ENCODE results near the gene SLIT3.

Gene SLIT3

DNA sequence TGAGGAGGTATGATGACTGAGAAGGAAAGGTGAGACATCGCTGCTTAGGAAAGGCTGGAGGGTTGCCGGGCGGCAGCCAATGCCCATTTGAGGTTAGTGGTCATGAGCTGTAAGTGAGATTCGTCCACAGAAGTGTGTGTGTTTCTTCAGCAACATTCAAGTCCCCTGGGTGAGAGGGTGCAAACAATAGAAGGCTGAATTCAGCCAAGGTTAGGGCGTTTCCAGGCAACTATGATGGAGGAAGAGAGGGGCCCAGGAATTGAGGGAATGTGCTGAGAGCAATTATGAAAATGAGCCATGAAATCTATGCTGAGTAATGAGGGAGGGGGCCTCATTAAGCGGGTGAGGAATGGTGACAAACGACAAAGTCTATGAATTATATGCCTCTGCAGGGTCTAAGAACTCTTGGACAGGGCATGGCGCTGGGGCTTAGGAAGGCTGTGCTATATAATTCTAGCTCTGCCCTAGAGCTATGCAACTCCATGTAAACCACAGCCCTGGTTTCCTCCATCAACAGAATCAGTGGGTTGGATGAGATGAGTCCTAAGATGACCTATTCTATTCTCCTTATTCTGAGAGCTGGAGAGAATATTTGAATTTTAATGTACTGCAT is 96.0 kb downstream of the SLIT3 start:
- H3K4me3 ChIP-seq (ENCODE audit: low read length in 2 of 2) = no peak overlapping the region

DNA sequence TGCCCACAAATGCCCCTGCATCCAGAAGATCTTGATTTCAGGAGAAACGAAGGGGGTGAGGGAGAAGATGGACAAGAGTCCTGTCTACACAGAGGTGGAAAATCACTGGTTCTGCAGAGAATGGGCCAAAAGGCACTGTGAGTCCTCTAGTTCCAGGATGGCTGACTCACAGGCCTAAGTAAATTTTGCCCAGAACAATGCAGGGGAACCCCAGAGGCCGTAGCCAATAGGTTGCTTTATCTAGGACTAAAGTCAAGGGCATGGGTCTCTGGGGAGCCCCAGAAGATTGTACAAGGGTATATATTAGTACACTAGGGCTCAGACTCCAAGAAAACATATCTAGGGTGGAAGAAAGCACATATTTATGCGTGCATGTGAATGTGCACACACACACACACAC is 98.0 kb downstream of the SLIT3 start:
- Histone ChIP-seq H3K4me3 (ENCODE audit: low read length in 2 of 2) (no peak overlapping the region), H3K9me3 (ENCODE audit: control insufficient read depth in 2 of 2, low read length in 2 of 2) (peaks cover 3% of the 10 kb centered on the region in 2 donors), H3K9ac (ENCODE audit: low read depth in 1 of 2, low read length in 2 of 2) (no peak overlapping the region), H3K27ac (ENCODE audit: low read depth in 2 of 2, low read length in 2 of 2) (no peak overlapping the region), H3K36me3 (ENCODE audit: control insufficient read depth in 2 of 2, insufficient read depth in 2 of 2, low read length in 2 of 2) (no peaks in the 10 kb centered on the region), H3K4me1 (ENCODE audit: control insufficient read depth in 2 of 2, insufficient read depth in 2 of 2, low read length in 2 of 2) (no peaks in the 10 kb centered on the region), H3K27me3 (ENCODE audit: control insufficient read depth in 2 of 2, insufficient read depth in 2 of 2, low read length in 2 of 2) (no peaks in the 10 kb centered on the region)

More for the DNA sequence above, 96.0 kb downstream of the SLIT3 start:
- no peaks in the 10 kb centered on the region for H3K36me3 ChIP-seq (ENCODE audit: control insufficient read depth in 2 of 2, insufficient read depth in 2 of 2, low read length in 2 of 2)
- no peaks in the 10 kb centered on the region for H3K4me1 ChIP-seq (ENCODE audit: control insufficient read depth in 2 of 2, insufficient read depth in 2 of 2, low read length in 2 of 2)
- no peak overlapping the region for H3K9ac ChIP-seq (ENCODE audit: low read depth in 1 of 2, low read length in 2 of 2)
- H3K27ac ChIP-seq (ENCODE audit: low read depth in 2 of 2, low read length in 2 of 2) = no peak overlapping the region
- peaks cover 3% of the 10 kb centered on the region in 2 donors for H3K9me3 ChIP-seq (ENCODE audit: control insufficient read depth in 2 of 2, low read length in 2 of 2)
- no peaks in the 10 kb centered on the region for H3K27me3 ChIP-seq (ENCODE audit: control insufficient read depth in 2 of 2, insufficient read depth in 2 of 2, low read length in 2 of 2)

DNA sequence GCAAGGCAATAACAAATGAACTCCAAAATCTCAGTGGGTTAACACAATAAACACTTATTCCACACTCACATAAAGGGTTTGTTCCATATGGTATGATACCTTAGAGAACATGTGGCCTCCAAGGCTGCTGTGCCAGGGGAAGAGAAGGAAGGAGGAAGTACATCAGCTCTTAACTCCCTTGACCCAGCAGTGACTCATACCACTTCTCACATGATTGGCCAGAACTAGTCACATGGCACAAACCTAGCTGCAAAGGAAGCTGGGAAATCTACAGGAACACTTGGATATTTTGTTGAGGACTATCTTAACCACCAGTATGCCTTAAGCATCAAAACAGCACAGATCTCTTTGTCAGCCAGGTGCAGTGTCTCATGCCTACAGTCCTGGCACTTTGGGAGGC is 99.3 kb downstream of the SLIT3 start:
- Histone ChIP-seq H3K4me1 (ENCODE audit: control insufficient read depth in 2 of 2, insufficient read depth in 2 of 2, low read length in 2 of 2) (no peaks in the 10 kb centered on the region), H3K36me3 (ENCODE audit: control insufficient read depth in 2 of 2, insufficient read depth in 2 of 2, low read length in 2 of 2) (no peaks in the 10 kb centered on the region), H3K9me3 (ENCODE audit: control insufficient read depth in 2 of 2, low read length in 2 of 2) (peaks cover 3% of the 10 kb centered on the region in 2 donors), H3K4me3 (ENCODE audit: low read length in 2 of 2) (no peak overlapping the region), H3K27ac (ENCODE audit: low read depth in 2 of 2, low read length in 2 of 2) (no peak overlapping the region), H3K9ac (ENCODE audit: low read depth in 1 of 2, low read length in 2 of 2) (no peak overlapping the region), H3K27me3 (ENCODE audit: control insufficient read depth in 2 of 2, insufficient read depth in 2 of 2, low read length in 2 of 2) (no peaks in the 10 kb centered on the region)

DNA sequence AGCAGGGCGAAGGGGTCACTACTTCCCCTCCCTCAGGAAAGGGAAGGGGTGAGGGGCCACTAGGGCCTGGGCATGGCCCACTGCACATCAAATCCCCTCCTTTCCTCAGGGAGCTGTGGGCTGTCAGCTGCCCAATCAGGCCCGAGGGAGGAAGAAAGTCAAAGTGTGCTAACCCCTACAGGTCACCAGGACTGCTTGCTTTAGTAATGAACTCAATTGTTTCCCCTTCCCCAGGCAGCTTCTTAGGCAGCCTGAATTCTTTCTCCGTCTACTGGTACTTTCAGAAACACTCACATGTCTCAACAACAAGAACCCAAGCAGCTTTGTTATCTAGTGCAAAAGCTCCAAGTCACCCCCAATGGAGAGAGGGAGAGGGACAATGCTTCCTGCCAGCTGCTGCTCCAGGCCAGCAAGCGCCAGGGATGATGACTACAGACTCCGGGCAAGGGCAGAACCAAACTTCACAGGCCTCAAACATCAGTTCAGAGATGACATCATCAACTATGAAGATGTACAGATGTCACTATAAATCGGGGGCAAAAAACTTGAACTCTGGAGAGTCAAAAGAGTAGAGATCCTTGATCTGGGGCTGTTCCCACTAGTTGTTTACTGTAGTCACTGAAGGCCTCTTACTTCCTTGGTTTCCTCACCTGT is 100.7 kb downstream of the SLIT3 start:
- H3K4me3 ChIP-seq (ENCODE audit: low read length in 2 of 2) = no peak overlapping the region
- peaks cover 3% of the 10 kb centered on the region in 2 donors for H3K9me3 ChIP-seq (ENCODE audit: control insufficient read depth in 2 of 2, low read length in 2 of 2)
- H3K27me3 ChIP-seq (ENCODE audit: control insufficient read depth in 2 of 2, insufficient read depth in 2 of 2, low read length in 2 of 2) = no peaks in the 10 kb centered on the region
- no peaks in the 10 kb centered on the region for H3K36me3 ChIP-seq (ENCODE audit: control insufficient read depth in 2 of 2, insufficient read depth in 2 of 2, low read length in 2 of 2)
- no peaks in the 10 kb centered on the region for H3K4me1 ChIP-seq (ENCODE audit: control insufficient read depth in 2 of 2, insufficient read depth in 2 of 2, low read length in 2 of 2)
- H3K9ac ChIP-seq (ENCODE audit: low read depth in 1 of 2, low read length in 2 of 2) = no peak overlapping the region
- H3K27ac ChIP-seq (ENCODE audit: low read depth in 2 of 2, low read length in 2 of 2) = no peak overlapping the region

DNA sequence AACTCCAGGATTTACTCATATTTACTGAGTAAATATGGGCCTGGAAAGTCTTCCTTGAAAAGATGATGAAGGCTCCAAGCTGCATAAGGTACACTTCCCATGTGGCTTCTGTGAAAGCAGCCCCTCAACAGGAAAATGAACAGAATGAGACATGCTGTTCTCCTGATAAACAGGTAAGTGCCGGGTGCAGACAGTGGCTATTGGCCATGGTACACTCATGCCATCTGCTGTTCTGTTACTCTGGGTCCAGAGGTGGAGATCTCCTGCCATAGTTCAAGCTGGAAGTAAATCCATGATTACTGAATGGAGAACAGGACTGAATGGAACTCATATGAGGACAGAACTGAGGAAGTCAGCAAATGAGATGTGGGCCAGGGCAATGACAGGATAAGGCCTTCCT is 103.6 kb downstream of the SLIT3 start:
- no peak overlapping the region for H3K4me3 ChIP-seq (ENCODE audit: low read length in 2 of 2)
- H3K27me3 ChIP-seq (ENCODE audit: control insufficient read depth in 2 of 2, insufficient read depth in 2 of 2, low read length in 2 of 2) = no peaks in the 10 kb centered on the region
- H3K27ac ChIP-seq (ENCODE audit: low read depth in 2 of 2, low read length in 2 of 2) = no peak overlapping the region
- H3K9ac ChIP-seq (ENCODE audit: low read depth in 1 of 2, low read length in 2 of 2) = no peak overlapping the region
- H3K4me1 ChIP-seq (ENCODE audit: control insufficient read depth in 2 of 2, insufficient read depth in 2 of 2, low read length in 2 of 2) = no peaks in the 10 kb centered on the region
- H3K9me3 ChIP-seq (ENCODE audit: control insufficient read depth in 2 of 2, low read length in 2 of 2) = peaks cover 3% of the 10 kb centered on the region in 2 donors
- H3K36me3 ChIP-seq (ENCODE audit: control insufficient read depth in 2 of 2, insufficient read depth in 2 of 2, low read length in 2 of 2) = no peaks in the 10 kb centered on the region

DNA sequence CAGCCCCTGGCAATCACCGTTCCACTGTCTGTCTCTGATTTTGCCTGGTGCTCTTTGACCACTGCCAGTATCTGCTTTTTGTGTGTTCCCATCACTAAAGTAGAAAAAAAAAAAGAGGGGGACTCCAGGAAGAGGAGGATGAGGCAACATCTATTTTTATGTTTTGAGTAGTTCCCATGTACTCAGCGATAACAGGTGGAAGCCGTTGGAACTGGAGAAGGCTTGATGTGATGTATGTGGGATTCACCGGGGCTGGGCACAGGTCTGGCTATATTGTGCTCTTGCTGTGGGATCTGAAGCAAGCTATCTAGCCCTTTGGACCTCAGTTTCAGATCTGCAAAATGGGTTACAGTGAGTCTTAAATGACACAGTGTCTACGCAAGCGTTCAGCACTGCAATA is 104.9 kb downstream of the SLIT3 start:
- Histone ChIP-seq H3K4me1 (ENCODE audit: control insufficient read depth in 2 of 2, insufficient read depth in 2 of 2, low read length in 2 of 2) (no peaks in the 10 kb centered on the region), H3K27me3 (ENCODE audit: control insufficient read depth in 2 of 2, insufficient read depth in 2 of 2, low read length in 2 of 2) (no peaks in the 10 kb centered on the region), H3K36me3 (ENCODE audit: control insufficient read depth in 2 of 2, insufficient read depth in 2 of 2, low read length in 2 of 2) (no peaks in the 10 kb centered on the region), H3K9ac (ENCODE audit: low read depth in 1 of 2, low read length in 2 of 2) (no peak overlapping the region), H3K4me3 (ENCODE audit: low read length in 2 of 2) (no peak overlapping the region), H3K27ac (ENCODE audit: low read depth in 2 of 2, low read length in 2 of 2) (no peak overlapping the region), H3K9me3 (ENCODE audit: control insufficient read depth in 2 of 2, low read length in 2 of 2) (no peaks in the 10 kb centered on the region)

DNA sequence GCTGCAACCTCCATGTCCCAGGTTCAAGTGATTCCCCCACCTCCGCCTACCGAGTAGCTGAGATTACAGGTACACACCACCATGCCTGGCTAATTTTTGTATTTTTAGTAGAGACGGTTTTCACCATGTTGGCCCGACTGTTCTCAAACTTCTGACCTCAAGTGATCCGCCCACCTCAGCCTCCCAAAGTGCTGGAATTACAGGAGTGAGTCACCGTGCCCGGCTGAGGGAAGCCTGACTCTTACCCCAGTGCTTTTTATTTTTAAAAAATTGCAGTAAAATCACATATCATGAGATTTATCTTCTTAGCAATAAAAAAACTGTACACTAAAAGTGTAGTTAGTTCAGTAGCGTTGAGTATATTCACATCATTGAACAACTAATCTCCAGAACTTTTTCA is 105.3 kb downstream of the SLIT3 start:
- H3K27me3 ChIP-seq (ENCODE audit: control insufficient read depth in 2 of 2, insufficient read depth in 2 of 2, low read length in 2 of 2) = no peaks in the 10 kb centered on the region
- no peak overlapping the region for H3K9ac ChIP-seq (ENCODE audit: low read depth in 1 of 2, low read length in 2 of 2)
- no peaks in the 10 kb centered on the region for H3K36me3 ChIP-seq (ENCODE audit: control insufficient read depth in 2 of 2, insufficient read depth in 2 of 2, low read length in 2 of 2)
- no peak overlapping the region for H3K4me3 ChIP-seq (ENCODE audit: low read length in 2 of 2)
- H3K27ac ChIP-seq (ENCODE audit: low read depth in 2 of 2, low read length in 2 of 2) = no peak overlapping the region
- H3K4me1 ChIP-seq (ENCODE audit: control insufficient read depth in 2 of 2, insufficient read depth in 2 of 2, low read length in 2 of 2) = no peaks in the 10 kb centered on the region
- H3K9me3 ChIP-seq (ENCODE audit: control insufficient read depth in 2 of 2, low read length in 2 of 2) = no peaks in the 10 kb centered on the region

DNA sequence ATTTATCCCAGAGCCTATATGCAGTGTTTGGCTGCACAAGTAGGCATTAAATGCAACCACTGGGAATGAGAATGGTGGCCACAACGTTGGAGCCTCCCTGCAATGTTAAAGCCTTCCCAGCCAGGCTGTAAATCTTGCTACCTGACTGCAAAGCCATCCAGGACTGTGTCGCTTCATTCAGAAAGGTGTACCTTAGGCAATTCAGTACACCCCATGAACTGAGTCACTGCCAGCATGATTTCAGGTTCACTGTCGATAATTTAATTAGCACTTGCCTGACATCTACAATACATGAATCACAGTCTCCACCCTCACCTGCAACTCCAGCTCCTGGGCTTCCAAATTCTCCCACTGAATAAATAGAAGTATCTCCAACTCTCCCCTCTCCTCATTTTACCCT is 108.4 kb downstream of the SLIT3 start:
- no peaks in the 10 kb centered on the region for H3K9me3 ChIP-seq (ENCODE audit: control insufficient read depth in 2 of 2, low read length in 2 of 2)
- no peak overlapping the region for H3K4me3 ChIP-seq (ENCODE audit: low read length in 2 of 2)
- no peak overlapping the region for H3K9ac ChIP-seq (ENCODE audit: low read depth in 1 of 2, low read length in 2 of 2)
- no peaks in the 10 kb centered on the region for H3K27me3 ChIP-seq (ENCODE audit: control insufficient read depth in 2 of 2, insufficient read depth in 2 of 2, low read length in 2 of 2)
- no peak overlapping the region for H3K27ac ChIP-seq (ENCODE audit: low read depth in 2 of 2, low read length in 2 of 2)
- no peaks in the 10 kb centered on the region for H3K4me1 ChIP-seq (ENCODE audit: control insufficient read depth in 2 of 2, insufficient read depth in 2 of 2, low read length in 2 of 2)
- H3K36me3 ChIP-seq (ENCODE audit: control insufficient read depth in 2 of 2, insufficient read depth in 2 of 2, low read length in 2 of 2) = no peaks in the 10 kb centered on the region

DNA sequence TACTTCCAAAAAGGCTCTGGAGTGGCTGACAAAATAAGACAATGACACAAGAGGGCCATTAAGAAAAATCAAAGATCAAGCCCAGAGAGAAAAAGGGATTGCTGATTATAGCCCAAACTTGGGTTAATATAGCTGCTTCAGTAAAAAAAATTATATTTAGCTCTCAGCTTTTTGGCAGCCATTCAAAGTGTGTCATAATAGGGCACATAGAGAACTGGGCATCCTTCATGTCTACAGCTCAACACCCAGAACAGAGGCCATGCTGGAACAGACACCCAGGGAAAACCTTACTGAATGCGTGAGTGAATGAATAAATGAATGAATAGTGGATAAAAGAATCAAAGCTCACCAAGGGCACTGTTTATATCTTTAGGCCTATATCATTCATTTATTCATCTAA is 110.1 kb downstream of the SLIT3 start:
- Histone ChIP-seq H3K4me3 (ENCODE audit: low read length in 2 of 2) (no peak overlapping the region), H3K27me3 (ENCODE audit: control insufficient read depth in 2 of 2, insufficient read depth in 2 of 2, low read length in 2 of 2) (no peaks in the 10 kb centered on the region), H3K9me3 (ENCODE audit: control insufficient read depth in 2 of 2, low read length in 2 of 2) (no peaks in the 10 kb centered on the region), H3K36me3 (ENCODE audit: control insufficient read depth in 2 of 2, insufficient read depth in 2 of 2, low read length in 2 of 2) (no peaks in the 10 kb centered on the region), H3K9ac (ENCODE audit: low read depth in 1 of 2, low read length in 2 of 2) (no peak overlapping the region), H3K4me1 (ENCODE audit: control insufficient read depth in 2 of 2, insufficient read depth in 2 of 2, low read length in 2 of 2) (no peaks in the 10 kb centered on the region), H3K27ac (ENCODE audit: low read depth in 2 of 2, low read length in 2 of 2) (no peak overlapping the region)

DNA sequence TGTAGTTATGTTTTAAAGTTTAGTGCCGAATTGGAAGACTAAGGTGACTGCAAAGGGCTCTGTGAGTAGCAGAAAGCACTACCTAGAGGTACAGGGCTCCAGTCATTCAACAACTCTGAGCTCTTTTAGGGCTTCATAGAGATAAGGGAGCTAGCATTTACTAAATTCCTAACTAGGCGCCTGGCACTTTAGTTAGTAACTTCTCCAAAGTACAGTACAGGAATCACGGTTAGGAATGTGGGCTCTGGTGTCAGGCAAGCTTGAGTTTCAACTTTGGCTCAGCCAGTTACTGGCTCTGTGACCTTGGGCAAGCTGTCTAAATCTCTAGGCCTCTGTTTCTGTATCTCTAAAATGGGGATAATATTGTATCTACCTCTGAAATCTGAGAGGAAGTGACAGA is 115.3 kb downstream of the SLIT3 start:
- no peaks in the 10 kb centered on the region for H3K36me3 ChIP-seq (ENCODE audit: control insufficient read depth in 2 of 2, insufficient read depth in 2 of 2, low read length in 2 of 2)
- no peak overlapping the region for H3K27ac ChIP-seq (ENCODE audit: low read depth in 2 of 2, low read length in 2 of 2)
- no peak overlapping the region for H3K9ac ChIP-seq (ENCODE audit: low read depth in 1 of 2, low read length in 2 of 2)
- H3K4me1 ChIP-seq (ENCODE audit: control insufficient read depth in 2 of 2, insufficient read depth in 2 of 2, low read length in 2 of 2) = no peaks in the 10 kb centered on the region
- H3K9me3 ChIP-seq (ENCODE audit: control insufficient read depth in 2 of 2, low read length in 2 of 2) = no peaks in the 10 kb centered on the region
- no peaks in the 10 kb centered on the region for H3K27me3 ChIP-seq (ENCODE audit: control insufficient read depth in 2 of 2, insufficient read depth in 2 of 2, low read length in 2 of 2)
- H3K4me3 ChIP-seq (ENCODE audit: low read length in 2 of 2) = no peak overlapping the region
